Epithelial cell of proximal tubule (primary cell): Measurements from ENCODE around the gene FSTL1. TPM values are rescaled to one million over a fixed set of nuclear protein-coding genes. Genes with fewer than 3 reads are reported as not detected.

Experiments
- DNase-seq: peaks from one replicate; pipeline ENCODE4 v3.0.0-alpha.2; 2011; ENCODE audit warnings: low read depth
- H3K4me3 ChIP-seq: 2 replicates; pipeline ENCODE4 v1.5.1; 2011; ENCODE audit warnings: low read depth, mild to moderate bottlenecking, low read length
- CTCF ChIP-seq: conservative IDR thresholded peaks from 2 replicates; pipeline ENCODE4 v1.5.1; 2012; ENCODE audit warnings: low read depth, mild to moderate bottlenecking, low read length
- total RNA-seq: library from RNA; depleted of rRNA; stranded (reverse); fragments of >200 nt; gene quantifications from 2 replicates; pipeline ENCODE4 v1.2.3, GENCODE V29; 2015

Gene FSTL1
- total RNA-seq, 1 donor from 2014 or later, result 235 TPM

GRCh38 chr3:120370463-120370862 lies 80.3 kb downstream of the FSTL1 start:
- no peak for DNase-seq
- H3K4me3 ChIP-seq, result no peak overlapping the region
- no peak for TF ChIP-seq CTCF

GRCh38 chr3:120369037-120369467 lies 81.7 kb downstream of the FSTL1 start:
- peak; percentile 93 for DNase-seq
- no peak for TF ChIP-seq CTCF
- no peak overlapping the region for H3K4me3 ChIP-seq

- no peak for TF ChIP-seq CTCF
- DNase-seq, result no peak
- no peak overlapping the region for H3K4me3 ChIP-seq
Measured at GRCh38 chr3:120368172-120368571, 82.6 kb downstream of the FSTL1 start.

GRCh38 chr3:120364821-120365220 lies 86.0 kb downstream of the FSTL1 start:
- no peak for DNase-seq
- no peak overlapping the region for H3K4me3 ChIP-seq

GRCh38 chr3:120364101-120364500 lies 86.7 kb downstream of the FSTL1 start:
- no peak for DNase-seq
- no peak for TF ChIP-seq CTCF
- no peak overlapping the region for H3K4me3 ChIP-seq

More at GRCh38 chr3:120364821-120365220, 86.0 kb downstream of the FSTL1 start:
- TF ChIP-seq CTCF, result no peak

- H3K4me3 ChIP-seq, result no peak overlapping the region
- TF ChIP-seq CTCF, result peak; percentile 26
- no peak for DNase-seq
Measured at GRCh38 chr3:120357807-120358206, 93.0 kb downstream of the FSTL1 start.

GRCh38 chr3:120355486-120355885 lies 95.3 kb downstream of the FSTL1 start:
- H3K4me3 ChIP-seq, result no peak overlapping the region
- no peak for TF ChIP-seq CTCF
- DNase-seq, result no peak
